Esophagus squamous epithelium (tissue), 4 donors: ENCODE measurements around the gene CTSV.

ENCODE experiments used
- POLR2A ChIP-seq, 4 donors: fragments of 450-650 bp; IDR thresholded peaks; one replicate each; pipeline ENCODE4 v1.6.1; 2017; ENCODE audit warnings: antibody characterized with exemption in 4 of 4, mild to moderate bottlenecking in 4 of 4, moderate library complexity in 3 of 4
- TF ChIP-seq, protein P1 (sequence below), 6 experiments: fragments of 450-650 bp in 4 of 6; fragments of 200-600 bp in 2 of 6; sonication (generic) in 2 of 6; IDR thresholded peaks; one replicate each; pipeline ENCODE4 v1.5.1; 2016 to 2019; ENCODE audit warnings: antibody characterized with exemption in 6 of 6, mild to moderate bottlenecking in 4 of 6, moderate library complexity in 4 of 6

DNA sequence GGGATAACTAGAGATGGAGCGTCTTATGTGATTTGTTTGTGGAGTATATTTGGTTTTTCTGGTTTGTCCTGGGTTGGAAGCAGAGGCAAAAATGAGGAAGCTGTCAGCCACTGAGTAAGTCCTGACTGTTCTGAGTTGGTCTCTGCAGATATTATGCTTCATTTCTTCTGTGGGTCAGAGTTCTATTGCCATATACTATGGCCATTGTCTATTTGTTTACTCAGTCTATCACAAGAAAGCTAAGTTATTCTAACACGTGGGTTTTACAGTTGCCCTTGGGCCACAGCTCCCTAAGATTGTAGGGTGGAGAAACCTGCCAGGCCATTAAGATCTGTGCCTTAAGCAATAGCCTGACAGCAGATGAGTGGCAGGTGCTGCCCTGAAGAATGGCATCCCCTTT is 3.0 kb upstream of the CTSV start:
- TF ChIP-seq, protein P1, sequence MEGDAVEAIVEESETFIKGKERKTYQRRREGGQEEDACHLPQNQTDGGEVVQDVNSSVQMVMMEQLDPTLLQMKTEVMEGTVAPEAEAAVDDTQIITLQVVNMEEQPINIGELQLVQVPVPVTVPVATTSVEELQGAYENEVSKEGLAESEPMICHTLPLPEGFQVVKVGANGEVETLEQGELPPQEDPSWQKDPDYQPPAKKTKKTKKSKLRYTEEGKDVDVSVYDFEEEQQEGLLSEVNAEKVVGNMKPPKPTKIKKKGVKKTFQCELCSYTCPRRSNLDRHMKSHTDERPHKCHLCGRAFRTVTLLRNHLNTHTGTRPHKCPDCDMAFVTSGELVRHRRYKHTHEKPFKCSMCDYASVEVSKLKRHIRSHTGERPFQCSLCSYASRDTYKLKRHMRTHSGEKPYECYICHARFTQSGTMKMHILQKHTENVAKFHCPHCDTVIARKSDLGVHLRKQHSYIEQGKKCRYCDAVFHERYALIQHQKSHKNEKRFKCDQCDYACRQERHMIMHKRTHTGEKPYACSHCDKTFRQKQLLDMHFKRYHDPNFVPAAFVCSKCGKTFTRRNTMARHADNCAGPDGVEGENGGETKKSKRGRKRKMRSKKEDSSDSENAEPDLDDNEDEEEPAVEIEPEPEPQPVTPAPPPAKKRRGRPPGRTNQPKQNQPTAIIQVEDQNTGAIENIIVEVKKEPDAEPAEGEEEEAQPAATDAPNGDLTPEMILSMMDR (IDR thresholded peaks at IDR 0.05) = no peak
- TF ChIP-seq POLR2A (IDR thresholded peaks at IDR 0.05) = no peak
